OCI-LY1 (cell line): ENCODE measurements around the gene TMEM106C.

Experiments used
- H2AFZ ChIP-seq: fragments of 200-600 bp; sonication (generic), shearing (Covaris generic); 2 replicates; pipeline ENCODE4 v1.6.0; 2014; ENCODE audit warnings: antibody characterized with exemption, mild to moderate bottlenecking, low read length
- H3F3A ChIP-seq: fragments of 200-600 bp; sonication (generic), shearing (Covaris generic); 2 replicates; pipeline ENCODE4 v1.6.0; 2014; ENCODE audit warnings: mild to moderate bottlenecking, antibody characterized with exemption, low read length, moderate library complexity; ENCODE audit not compliant: insufficient read depth
- H3K27ac ChIP-seq: fragments of 200-600 bp; sonication (generic); 2 replicates; pipeline ENCODE4 v1.5.1; 2014; ENCODE audit warnings: low read length, mixed run types, mild to moderate bottlenecking, low read depth; ENCODE audit not compliant: poor library complexity, severe bottlenecking
- H3K27me3 ChIP-seq: fragments of 200-600 bp; sonication (generic); 2 replicates; pipeline ENCODE4 v1.6.0; 2014; ENCODE audit warnings: antibody characterized with exemption, mild to moderate bottlenecking, low read length, moderate library complexity; ENCODE audit not compliant: insufficient read depth
- H3K36me3 ChIP-seq: fragments of 200-600 bp; sonication (generic); 2 replicates; pipeline ENCODE4 v1.6.1; 2014; ENCODE audit warnings: mild to moderate bottlenecking, antibody characterized with exemption, low read length, moderate library complexity, mixed read lengths; ENCODE audit not compliant: insufficient read depth
- H3K4me1 ChIP-seq: fragments of 200-600 bp; sonication (generic); 2 replicates; pipeline ENCODE4 v1.5.1; 2014; ENCODE audit warnings: mild to moderate bottlenecking, low read length, moderate library complexity; ENCODE audit not compliant: insufficient read depth, severe bottlenecking
- H3K4me2 ChIP-seq: fragments of 200-600 bp; sonication (generic), shearing (Covaris generic); 2 replicates; pipeline ENCODE4 v1.6.1; 2014; ENCODE audit warnings: low read length
- H3K4me3 ChIP-seq: fragments of 200-600 bp; sonication (generic); 2 replicates; pipeline ENCODE4 v1.5.1; 2014; ENCODE audit warnings: low read length, low read depth, mild to moderate bottlenecking, mixed read lengths; ENCODE audit not compliant: poor library complexity, severe bottlenecking
- H3K79me2 ChIP-seq: fragments of 200-600 bp; shearing (Covaris generic); 2 replicates; pipeline ENCODE4 v1.6.1; 2016; ENCODE audit warnings: mixed run types, low read length, mixed read lengths; ENCODE audit not compliant: insufficient read depth
- H3K9ac ChIP-seq: fragments of 200-600 bp; sonication (generic), shearing (Covaris generic); 2 replicates; pipeline ENCODE4 v1.6.1; 2014; ENCODE audit warnings: mild to moderate bottlenecking, low read length, mixed read lengths
- H3K9me2 ChIP-seq: fragments of 200-600 bp; sonication (generic), shearing (Covaris generic); 2 replicates; pipeline ENCODE4 v1.6.1; 2014; ENCODE audit warnings: low read depth, mild to moderate bottlenecking, low read length, mixed read lengths
- H3K9me3 ChIP-seq: fragments of 200-600 bp; shearing (Covaris generic); 2 replicates; pipeline ENCODE4 v1.6.1; 2014; ENCODE audit warnings: low read length, mixed read lengths
- H4K20me1 ChIP-seq: fragments of 200-600 bp; sonication (generic), shearing (Covaris generic); 2 replicates; pipeline ENCODE4 v1.6.0; 2016; ENCODE audit warnings: mild to moderate bottlenecking, low read length; ENCODE audit not compliant: insufficient read depth
- EZH2 ChIP-seq: fragments of 200-600 bp; sonication (generic), shearing (Covaris generic); IDR thresholded peaks from 2 replicates; pipeline ENCODE4 v1.8.0; 2017; ENCODE audit warnings: borderline replicate concordance, mixed run types, mild to moderate bottlenecking, antibody characterized with exemption, low read length, moderate library complexity, mixed read lengths
- TF ChIP-seq, protein P1 (sequence below): fragments of 200-600 bp; sonication (generic), shearing (Covaris generic); IDR thresholded peaks from 2 replicates; pipeline ENCODE4 v1.5.1; 2017; ENCODE audit warnings: mild to moderate bottlenecking, antibody characterized with exemption, low read length, moderate library complexity, mixed read lengths

The TMEM106C gene

DNA sequence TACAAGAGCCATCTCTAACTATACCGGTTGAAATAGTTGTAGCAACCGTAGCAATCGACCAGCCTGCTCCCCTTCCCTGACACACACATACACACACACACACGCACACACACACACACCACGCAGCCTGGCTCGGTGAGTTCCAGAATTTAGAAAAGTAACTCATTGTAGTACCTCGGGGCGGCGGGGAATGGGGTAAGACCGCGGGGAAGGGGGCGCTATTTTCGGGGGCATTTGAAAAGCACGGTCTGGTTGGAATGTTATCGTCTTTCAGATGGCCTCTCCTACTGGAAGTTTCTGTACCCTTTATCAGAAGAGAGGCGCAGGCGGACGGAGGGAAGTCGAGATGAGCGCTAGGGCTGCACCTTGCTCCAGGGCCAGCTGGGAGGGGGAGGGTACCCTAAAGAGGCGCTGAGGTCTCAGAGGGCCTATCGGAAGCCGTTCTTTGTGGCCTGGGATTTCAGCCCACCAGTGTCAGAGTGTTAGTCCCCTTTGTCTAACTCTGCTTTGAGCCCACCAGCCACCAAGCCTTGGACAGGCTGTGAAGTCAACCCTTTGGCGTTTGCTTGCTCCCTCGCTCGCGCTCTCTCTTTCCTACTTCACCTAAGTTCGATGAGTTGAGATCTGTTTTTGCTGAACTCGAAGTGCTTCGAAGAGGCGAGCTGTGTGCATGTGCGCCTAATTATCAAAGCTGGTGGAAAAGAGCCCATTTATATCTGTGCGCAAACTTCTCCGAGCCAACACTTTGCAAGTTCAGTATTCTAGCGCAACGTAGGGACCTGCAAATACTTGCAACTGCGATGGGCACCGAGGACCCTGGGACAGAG is 40.0 kb downstream of the TMEM106C start:
- Histone ChIP-seq H3K9me3 (no peaks in the 10 kb centered on the region), H4K20me1 (no peaks in the 10 kb centered on the region), H3K36me3 (no peaks in the 10 kb centered on the region), H3K4me3 (no peak overlapping the region), H3F3A (no peaks in the 10 kb centered on the region), H2AFZ (no peak overlapping the region), H3K79me2 (no peaks in the 10 kb centered on the region), H3K27me3 (peaks cover 10% of the 10 kb centered on the region; the same call in 1 of the 2 replicates), H3K9ac (no peak overlapping the region), H3K27ac (no peak overlapping the region), H3K9me2 (no peaks in the 10 kb centered on the region), H3K4me1 (no peaks in the 10 kb centered on the region), H3K4me2 (no peak overlapping the region)
- TF ChIP-seq, protein P1, sequence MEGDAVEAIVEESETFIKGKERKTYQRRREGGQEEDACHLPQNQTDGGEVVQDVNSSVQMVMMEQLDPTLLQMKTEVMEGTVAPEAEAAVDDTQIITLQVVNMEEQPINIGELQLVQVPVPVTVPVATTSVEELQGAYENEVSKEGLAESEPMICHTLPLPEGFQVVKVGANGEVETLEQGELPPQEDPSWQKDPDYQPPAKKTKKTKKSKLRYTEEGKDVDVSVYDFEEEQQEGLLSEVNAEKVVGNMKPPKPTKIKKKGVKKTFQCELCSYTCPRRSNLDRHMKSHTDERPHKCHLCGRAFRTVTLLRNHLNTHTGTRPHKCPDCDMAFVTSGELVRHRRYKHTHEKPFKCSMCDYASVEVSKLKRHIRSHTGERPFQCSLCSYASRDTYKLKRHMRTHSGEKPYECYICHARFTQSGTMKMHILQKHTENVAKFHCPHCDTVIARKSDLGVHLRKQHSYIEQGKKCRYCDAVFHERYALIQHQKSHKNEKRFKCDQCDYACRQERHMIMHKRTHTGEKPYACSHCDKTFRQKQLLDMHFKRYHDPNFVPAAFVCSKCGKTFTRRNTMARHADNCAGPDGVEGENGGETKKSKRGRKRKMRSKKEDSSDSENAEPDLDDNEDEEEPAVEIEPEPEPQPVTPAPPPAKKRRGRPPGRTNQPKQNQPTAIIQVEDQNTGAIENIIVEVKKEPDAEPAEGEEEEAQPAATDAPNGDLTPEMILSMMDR: no peak
- no peak for TF ChIP-seq EZH2

DNA sequence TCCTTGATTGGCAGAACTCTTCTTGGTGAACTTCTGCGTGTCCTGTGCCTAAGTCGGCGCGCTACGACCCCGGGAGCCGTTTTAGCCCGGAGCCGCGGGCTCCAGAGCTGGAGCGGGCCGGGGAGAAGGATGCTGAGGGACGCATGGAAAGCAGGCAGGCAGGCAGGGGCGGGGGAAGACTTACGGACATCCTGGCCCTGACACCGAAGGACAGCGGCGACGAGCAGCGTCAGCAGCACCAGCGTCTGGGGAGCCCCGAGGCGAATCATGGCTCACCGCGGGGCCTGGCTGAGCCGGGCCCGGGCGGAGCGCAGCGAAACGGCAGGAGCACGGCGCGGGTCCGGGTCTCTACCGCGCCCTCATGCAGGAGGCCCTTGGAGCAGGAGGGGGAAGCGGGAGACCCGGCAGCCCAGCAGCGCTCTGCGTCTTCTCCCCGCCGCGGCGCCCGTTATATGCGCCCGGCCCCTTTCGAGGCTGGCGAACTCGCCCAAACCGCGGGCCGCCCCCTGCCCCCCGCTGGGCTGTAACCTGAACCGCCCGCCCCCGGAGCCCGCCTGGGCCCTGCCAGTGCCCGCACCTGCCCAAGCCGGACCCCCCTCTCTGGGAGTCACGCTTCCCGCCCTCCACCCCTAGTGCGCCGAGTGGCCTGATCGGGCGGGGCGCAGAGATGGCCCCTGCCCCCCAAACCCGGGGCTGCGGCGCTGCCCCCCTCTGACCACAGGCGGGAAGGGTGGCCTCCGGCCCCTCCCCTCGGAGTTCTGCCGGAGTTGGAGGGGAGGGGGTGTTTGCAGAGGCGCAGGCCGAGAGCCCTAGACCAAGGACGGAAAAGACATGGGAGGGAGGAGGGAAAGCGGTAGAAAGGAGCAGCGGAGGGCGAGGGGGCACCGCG is 40.9 kb downstream of the TMEM106C start, which contains the start of gene COL2A1:
TSS of gene COL2A1 (minus strand) at position 424 of the 889 bp plus-strand sequence. CDS start at position 269, 155 bp downstream.
- Histone ChIP-seq H3K4me3 (no peak within 1 kb of the TSS), H3K79me2 (no peaks in the 10 kb centered on the region), H2AFZ (no peak within 1 kb of the TSS), H3K9me3 (no peaks in the 10 kb centered on the region), H3K9me2 (no peaks in the 10 kb centered on the region), H3K36me3 (no peaks in the 10 kb centered on the region), H3K27me3 (peaks cover 14% of the 10 kb centered on the region; the same call in 1 of the 2 replicates), H4K20me1 (no peaks in the 10 kb centered on the region), H3K9ac (no peak within 1 kb of the TSS), H3K4me1 (no peaks in the 10 kb centered on the region), H3K27ac (no peak within 1 kb of the TSS), H3F3A (no peaks in the 10 kb centered on the region), H3K4me2 (no peak within 1 kb of the TSS)
- no peak for TF ChIP-seq EZH2
- TF ChIP-seq, protein P1: no peak

DNA sequence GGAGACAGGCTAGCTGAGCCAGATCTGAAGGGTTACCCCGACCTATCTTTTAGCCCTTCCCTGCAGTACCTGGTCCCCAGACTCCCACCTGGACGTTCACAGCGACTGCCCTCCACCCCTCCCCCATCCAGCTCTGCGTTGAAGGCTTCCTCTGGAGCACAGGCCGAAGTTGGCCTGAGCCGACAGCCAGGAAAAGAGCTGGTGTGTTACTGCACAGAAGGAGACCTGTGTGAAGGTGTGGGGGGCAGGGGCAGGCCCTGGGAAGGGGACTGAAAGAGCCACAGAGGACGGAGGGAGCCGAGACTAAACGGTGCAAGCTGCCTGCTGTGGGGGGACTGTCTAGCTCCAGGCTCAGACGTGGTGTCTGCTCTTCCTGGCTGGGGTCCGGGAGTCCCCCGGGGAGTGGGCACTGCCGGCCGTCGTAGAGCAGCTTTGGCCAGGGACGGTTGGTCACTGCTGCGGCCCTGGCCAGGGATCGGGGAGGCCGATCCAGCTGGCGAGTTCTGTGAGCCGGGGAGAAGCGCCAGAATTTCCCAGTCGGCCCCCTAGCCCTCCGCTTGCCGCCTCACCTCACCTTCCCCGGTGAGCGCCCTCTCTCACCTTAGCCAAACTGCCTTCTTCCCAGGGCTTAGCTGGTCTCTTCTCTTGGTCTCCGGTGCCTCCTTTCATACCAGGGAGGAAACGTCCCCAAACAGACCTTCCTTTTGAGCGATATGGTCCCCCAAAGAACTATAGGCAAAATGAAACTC is 41.8 kb downstream of the TMEM106C start:
- Histone ChIP-seq H3F3A (no peaks in the 10 kb centered on the region), H3K27me3 (0 out of 2 replicates have a peak, but pooled peaks cover 10% of the 10 kb centered on the region), H3K4me3 (no peak overlapping the region), H4K20me1 (no peaks in the 10 kb centered on the region), H3K4me1 (no peaks in the 10 kb centered on the region), H3K4me2 (no peak overlapping the region), H2AFZ (no peak overlapping the region), H3K9me2 (no peaks in the 10 kb centered on the region), H3K9me3 (no peaks in the 10 kb centered on the region), H3K9ac (no peak overlapping the region), H3K27ac (no peak overlapping the region), H3K79me2 (no peaks in the 10 kb centered on the region), H3K36me3 (no peaks in the 10 kb centered on the region)
- TF ChIP-seq, protein P1: no peak
- TF ChIP-seq EZH2: no peak
